ENCODE results near the gene AS3MT. TPM values are rescaled to one million over a fixed set of nuclear protein-coding genes. Genes with fewer than 3 reads are reported as not detected.
A peak's percentile ranks its signal among the peaks of the same experiment; 100 is the strongest.

AS3MT gene
- total and polyA plus RNA-seq, 2 of the 8 experiments (the other 6 are each of a cell fraction or from before 2014, with no cell fraction given) = 5.8 to 10.3 TPM

- H3K27ac ChIP-seq (ENCODE audit: low read depth, low read length) = no peak overlapping the region
- H3K14ac ChIP-seq (ENCODE audit: insufficient read length) = no peak overlapping the region
- H3K4me1 ChIP-seq (replicated peaks in 1 of 4; ENCODE audit: control insufficient read depth in 3 of 4, insufficient read depth in 4 of 4, low read length in 3 of 4) = peaks cover 0 to 6% (median 3%) of the 10 kb centered on the region in 4 experiments; a peak in 5 of 7 replicates
- CTCF ChIA-PET (ENCODE audit: partially characterized antibody) = interaction anchor here (0.6 kb wide), 1 partner anchor 178 kb away, joined by 4 read pairs; no protein-coding TSS in a partner anchor
- no peak overlapping the region for H3K23ac ChIP-seq (ENCODE audit: insufficient read length)
- peak overlapping the region; percentile 92; the same call in 1 of the 2 replicates for H4K8ac ChIP-seq (ENCODE audit: extremely low read depth, insufficient read depth, low read length)
- no peak overlapping the region for H2BK120ac ChIP-seq (replicated peaks; ENCODE audit: low read depth, low read length)
- no peak overlapping the region; the same call in 1 of the 2 replicates for H2BK15ac ChIP-seq (ENCODE audit: low read length)
- peak overlapping the region in 3 of 4 experiments; percentile 68 to 76 (median 75); a peak in 6 of 7 replicates for H3K9ac ChIP-seq (replicated peaks in 1 of 4; ENCODE audit: extremely low read depth in 1 of 4, low read depth in 3 of 4, low read length in 3 of 4)
- peak overlapping the region; percentile 77; the same call in 1 of the 2 replicates for H2BK12ac ChIP-seq (ENCODE audit: low read depth, low read length)
- no peaks in the 10 kb centered on the region for H3K36me3 ChIP-seq (ENCODE audit: control insufficient read depth in 2 of 4, insufficient read depth in 4 of 4, low read length in 3 of 4)
- FAIRE-seq (no peak), DNase-seq (ENCODE audit: low read depth in 1 of 2, low spot score in 2 of 2) (no peak)
- H4K5ac ChIP-seq (ENCODE audit: insufficient read length, low read depth, low read length) = no peak overlapping the region
- H3K27me3 ChIP-seq (replicated peaks in 1 of 4; ENCODE audit: control insufficient read depth in 3 of 4, extremely low read depth in 1 of 4, insufficient read depth in 3 of 4, low read length in 3 of 4) = no peaks in the 10 kb centered on the region; a peak in 1 of 7 replicates
- peak overlapping the region; percentile 88 to 97 for H3K4me2 ChIP-seq (ENCODE audit: insufficient read depth in 1 of 2, low read depth in 2 of 2, low read length in 2 of 2)
- TF ChIP-seq MAX (IDR thresholded peaks at IDR 0.05) (no peak), ASH2L (IDR thresholded peaks at IDR 0.05; ENCODE audit: low read length) (no peak), JUND (IDR thresholded peaks at IDR 0.05; ENCODE audit: low read length) (no peak), KDM5A (IDR thresholded peaks at IDR 0.05; ENCODE audit: low read length) (no peak), GTF2F1 (IDR thresholded peaks at IDR 0.05; ENCODE audit: borderline replicate concordance, low read depth, low read length) (no peak), TCF12 (IDR thresholded peaks at IDR 0.05; ENCODE audit: low read depth, low read length) (no peak), BACH1 (IDR thresholded peaks at IDR 0.05; ENCODE audit: low read length) (no peak), SUZ12 (IDR thresholded peaks at IDR 0.05; ENCODE audit: low read length) (no peak), HDAC6 (IDR thresholded peaks at IDR 0.05; ENCODE audit: low read depth, low read length) (no peak), NANOG (IDR thresholded peaks at IDR 0.05; ENCODE audit: insufficient read depth, low read depth, low read length, poor library complexity, severe bottlenecking) (no peak), CEBPB (IDR thresholded peaks at IDR 0.05; ENCODE audit: low read depth, low read length) (no peak), KDM4A (IDR thresholded peaks at IDR 0.05; ENCODE audit: low read depth, low read length, severe bottlenecking) (no peak), CREB1 (IDR thresholded peaks at IDR 0.05) (no peak)
- H3K23me2 ChIP-seq (ENCODE audit: low read depth, low read length) = peaks cover 10% of the 10 kb centered on the region
- H2AFZ ChIP-seq (ENCODE audit: low read length) = peak overlapping the region; percentile 86
- no peaks in the 10 kb centered on the region for H3K79me2 ChIP-seq (ENCODE audit: control insufficient read depth in 1 of 2, insufficient read depth in 2 of 2, low read length in 2 of 2)
- no peak overlapping the region for H2AK5ac ChIP-seq (ENCODE audit: low read depth, low read length)
- no peak overlapping the region for H4K91ac ChIP-seq (replicated peaks; ENCODE audit: insufficient read length, low read length)
- H3K4me3 ChIP-seq (ENCODE audit: extremely low read depth in 1 of 4, insufficient read depth in 2 of 4, low read depth in 3 of 4, low read length in 4 of 4) = peak overlapping the region; percentile 55 to 72 (median 66)
- no peaks in the 10 kb centered on the region for H3K79me1 ChIP-seq (ENCODE audit: low read depth, low read length)
- POLR2A ChIA-PET (ENCODE audit: partially characterized antibody) = interaction anchor here (1.1 to 3.0 kb wide), 6 partner anchors 8 to 156 kb away, joined by 3 to 18 read pairs (median 4); partner anchors contain the start of genes ARL3, BORCS7, CNNM2 and SFXN2
- H3K56ac ChIP-seq (replicated peaks; ENCODE audit: insufficient read length, low read depth, low read length) = no peak overlapping the region
- no peak overlapping the region for H3K4ac ChIP-seq (replicated peaks; ENCODE audit: insufficient read length, low read depth, low read length)
- WGBS, 2 experiments (ENCODE audit: extremely low coverage in 1 of 2, insufficient coverage in 1 of 2, insufficient read length in 1 of 2, insufficient replicate concordance in 2 of 2, low coverage in 1 of 2, low lambda C conversion rate in 2 of 2, missing lambda C conversion rate in 1 of 2) = 88% methylated on average over 10 of the region's 10 CpGs; no CpG with 5 or more reads in 1 of the 2 experiments
- H2BK20ac ChIP-seq (ENCODE audit: low read length) = 0 out of 2 replicates have a peak overlapping the region, but pooled peaks have one; percentile 48
- no peaks in the 10 kb centered on the region for H4K20me1 ChIP-seq (replicated peaks in 1 of 2; ENCODE audit: control insufficient read depth in 1 of 2, insufficient read depth in 2 of 2, low read length in 2 of 2)
- H3K9me3 ChIP-seq (ENCODE audit: insufficient read depth in 2 of 2, low read depth in 1 of 2, low read length in 1 of 2) = no peaks in the 10 kb centered on the region
- H3K18ac ChIP-seq (ENCODE audit: extremely low read depth, low read length) = peak overlapping the region; percentile 93; the same call in 1 of the 2 replicates
- H2BK5ac ChIP-seq (ENCODE audit: low read depth, low read length) = peak overlapping the region; percentile 52; the same call in 1 of the 2 replicates
These were observed 951 bp downstream of the AS3MT start for GRCh38 chr10:102870221-102870620.

All from H1 (cell line).